Superior temporal gyrus (tissue), 1 donor: ENCODE data around the gene SPTBN4.
"Not testable (repeated sequence)": the region's sequence is repeated elsewhere in the genome, so short reads cannot be mapped to it uniquely, and the experiment has no call there.

ENCODE experiments used
- DNase-seq: peaks from one replicate; pipeline ENCODE4 v3.0.0-alpha.2; 2016; ENCODE audit errors: extremely low spot score

SPTBN4 gene

DNA sequence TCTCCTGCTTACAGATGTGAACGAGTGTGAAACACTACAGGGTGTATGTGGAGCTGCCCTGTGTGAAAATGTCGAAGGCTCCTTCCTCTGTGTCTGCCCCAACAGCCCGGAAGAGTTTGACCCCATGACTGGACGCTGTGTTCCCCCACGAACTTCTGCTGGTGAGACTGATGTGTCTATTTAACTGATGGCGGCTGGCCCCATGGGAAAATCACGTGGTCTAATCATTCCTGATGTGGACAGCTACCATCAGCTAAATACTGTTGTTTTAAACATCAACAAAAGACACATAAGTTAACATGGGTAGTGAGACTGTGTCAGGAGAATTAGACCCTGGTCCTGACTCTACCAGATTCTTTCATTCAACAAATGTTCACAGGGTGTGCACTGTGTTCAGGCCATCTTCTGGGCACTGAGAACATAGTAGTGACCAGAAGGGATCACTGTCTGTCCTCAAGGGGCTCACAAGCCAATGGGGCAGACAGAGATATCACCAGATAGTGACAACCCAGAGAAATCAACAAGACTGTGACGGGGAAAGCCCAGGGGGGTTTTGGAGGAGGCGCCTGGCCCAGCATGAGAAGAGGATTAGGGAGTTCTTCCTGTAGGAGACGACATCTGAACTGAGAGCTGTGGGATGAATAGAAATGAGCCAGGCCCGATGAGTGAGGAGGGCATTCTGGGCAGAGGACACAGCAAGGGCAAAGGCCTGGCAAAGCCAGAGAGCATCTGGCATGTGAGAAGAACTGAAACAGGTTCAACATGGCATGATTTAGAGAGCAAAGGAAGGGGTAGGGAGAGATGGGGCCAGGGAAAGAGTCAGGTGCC, 152.7 kb downstream of the SPTBN4 start:
- no peak for DNase-seq

DNA sequence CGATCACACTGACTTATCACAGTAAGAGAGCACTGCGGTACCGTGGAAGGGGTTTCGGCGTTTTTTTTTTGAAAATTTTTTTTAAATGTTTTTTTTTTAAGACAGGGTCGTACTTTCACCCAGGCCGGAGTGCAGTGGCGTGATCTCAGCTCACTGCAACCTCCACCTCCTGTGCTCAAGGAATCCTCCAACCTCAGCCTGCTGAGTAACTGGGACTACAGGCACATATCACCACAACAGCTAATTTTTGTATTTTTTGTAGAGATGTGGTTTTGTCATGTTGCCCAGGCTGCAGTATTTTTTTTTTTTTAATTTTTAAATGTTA, 153.3 kb downstream of the SPTBN4 start:
- DNase-seq: no peak

DNA sequence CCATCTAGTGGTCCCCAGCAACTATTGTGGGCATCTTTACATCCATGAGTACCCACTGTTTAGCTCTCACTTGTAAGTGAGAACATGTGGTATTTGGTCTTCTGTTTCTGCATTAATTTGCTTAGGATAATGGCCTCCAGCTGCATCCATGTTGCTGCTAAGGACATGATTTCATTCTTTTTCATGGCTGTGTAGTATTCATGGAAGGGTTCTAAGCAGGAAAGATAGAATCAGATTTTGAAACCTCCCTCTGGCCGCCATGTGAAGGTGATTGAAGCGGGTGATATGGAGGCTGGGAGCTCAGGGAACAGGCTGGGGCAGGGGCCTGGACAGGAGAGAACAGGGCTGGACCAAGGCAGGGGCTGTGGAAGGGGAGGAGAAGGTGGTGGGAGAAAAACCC, 154.5 kb downstream of the SPTBN4 start:
- DNase-seq: no peak

DNA sequence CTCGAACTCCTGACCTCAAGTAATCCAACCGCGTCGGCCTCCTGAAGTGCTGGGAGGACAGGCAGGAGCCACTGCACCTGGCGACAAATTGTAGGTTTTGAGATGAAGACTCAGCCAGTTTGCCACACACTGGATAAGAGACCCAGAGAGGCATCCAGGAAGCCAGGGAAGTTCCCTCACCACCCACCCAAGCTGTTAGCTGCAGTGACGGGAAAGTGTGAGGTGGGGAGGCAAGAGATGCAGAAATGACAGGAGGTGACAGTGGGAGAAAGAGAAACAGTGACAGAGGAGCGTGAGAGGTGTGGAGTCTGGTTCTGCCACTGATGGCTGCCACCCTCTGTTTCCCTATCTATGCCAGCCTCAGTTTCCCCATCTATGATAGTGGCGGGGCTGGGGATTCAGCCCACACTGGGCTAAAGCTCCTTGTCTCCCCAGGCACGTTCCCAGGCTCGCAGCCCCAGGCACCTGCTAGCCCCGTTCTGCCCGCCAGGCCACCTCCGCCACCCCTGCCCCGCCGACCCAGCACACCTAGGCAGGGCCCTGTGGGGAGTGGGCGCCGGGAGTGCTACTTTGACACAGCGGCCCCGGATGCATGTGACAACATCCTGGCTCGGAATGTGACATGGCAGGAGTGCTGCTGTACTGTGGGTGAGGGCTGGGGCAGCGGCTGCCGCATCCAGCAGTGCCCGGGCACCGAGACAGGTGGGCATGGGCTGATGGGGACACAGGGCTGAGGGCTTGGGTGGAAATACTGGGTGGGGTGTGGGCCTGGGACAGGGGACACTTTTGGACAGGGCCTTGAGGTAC, 155.4 kb downstream of the SPTBN4 start:
- no peak for DNase-seq

DNA sequence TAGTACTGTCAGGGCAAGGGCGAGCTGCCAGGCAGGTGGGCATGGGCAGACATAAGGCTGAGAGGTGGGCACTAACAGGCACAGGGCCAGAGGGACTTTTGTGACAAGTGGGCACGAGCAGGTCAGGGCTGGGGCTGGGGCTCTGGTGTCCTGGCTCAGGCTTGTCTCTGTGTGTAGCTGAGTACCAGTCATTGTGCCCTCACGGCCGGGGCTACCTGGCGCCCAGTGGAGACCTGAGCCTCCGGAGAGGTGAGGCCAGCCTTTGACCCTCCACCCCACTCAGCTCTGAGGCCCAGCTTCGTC, 155.9 kb downstream of the SPTBN4 start:
- DNase-seq: no peak

DNA sequence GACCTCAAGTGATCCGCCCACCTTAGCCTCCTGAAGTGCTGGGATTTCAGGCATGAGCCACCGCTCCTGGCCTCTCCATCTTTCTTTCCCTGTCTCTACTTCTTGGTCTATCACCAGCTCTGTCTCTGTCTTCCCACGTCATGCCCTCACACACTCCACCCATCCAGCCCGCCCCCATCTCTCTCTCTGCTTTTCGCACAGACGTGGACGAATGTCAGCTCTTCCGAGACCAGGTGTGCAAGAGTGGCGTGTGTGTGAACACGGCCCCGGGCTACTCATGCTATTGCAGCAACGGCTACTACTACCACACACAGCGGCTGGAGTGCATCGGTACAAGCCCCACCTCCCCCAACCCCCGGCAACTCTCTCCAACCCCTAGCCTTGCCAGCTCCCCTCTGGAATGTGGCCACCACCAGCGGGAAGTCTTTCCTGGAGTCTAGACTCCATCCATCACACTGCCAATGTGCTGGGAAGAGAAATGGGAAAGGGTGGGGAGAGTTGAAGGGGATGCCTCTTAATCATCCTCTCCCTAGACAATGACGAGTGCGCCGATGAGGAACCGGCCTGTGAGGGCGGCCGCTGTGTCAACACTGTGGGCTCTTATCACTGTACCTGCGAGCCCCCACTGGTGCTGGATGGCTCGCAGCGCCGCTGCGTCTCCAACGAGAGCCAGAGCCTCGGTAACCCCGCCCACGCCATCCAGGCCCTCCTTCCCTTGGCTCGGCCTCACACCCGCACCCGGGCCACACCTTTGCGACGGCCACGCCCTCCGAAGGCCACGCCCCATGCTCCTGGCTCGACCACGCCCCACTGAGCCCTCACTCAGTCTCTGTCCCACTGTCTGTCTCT, 156.8 kb downstream of the SPTBN4 start:
- DNase-seq: no peak

DNA sequence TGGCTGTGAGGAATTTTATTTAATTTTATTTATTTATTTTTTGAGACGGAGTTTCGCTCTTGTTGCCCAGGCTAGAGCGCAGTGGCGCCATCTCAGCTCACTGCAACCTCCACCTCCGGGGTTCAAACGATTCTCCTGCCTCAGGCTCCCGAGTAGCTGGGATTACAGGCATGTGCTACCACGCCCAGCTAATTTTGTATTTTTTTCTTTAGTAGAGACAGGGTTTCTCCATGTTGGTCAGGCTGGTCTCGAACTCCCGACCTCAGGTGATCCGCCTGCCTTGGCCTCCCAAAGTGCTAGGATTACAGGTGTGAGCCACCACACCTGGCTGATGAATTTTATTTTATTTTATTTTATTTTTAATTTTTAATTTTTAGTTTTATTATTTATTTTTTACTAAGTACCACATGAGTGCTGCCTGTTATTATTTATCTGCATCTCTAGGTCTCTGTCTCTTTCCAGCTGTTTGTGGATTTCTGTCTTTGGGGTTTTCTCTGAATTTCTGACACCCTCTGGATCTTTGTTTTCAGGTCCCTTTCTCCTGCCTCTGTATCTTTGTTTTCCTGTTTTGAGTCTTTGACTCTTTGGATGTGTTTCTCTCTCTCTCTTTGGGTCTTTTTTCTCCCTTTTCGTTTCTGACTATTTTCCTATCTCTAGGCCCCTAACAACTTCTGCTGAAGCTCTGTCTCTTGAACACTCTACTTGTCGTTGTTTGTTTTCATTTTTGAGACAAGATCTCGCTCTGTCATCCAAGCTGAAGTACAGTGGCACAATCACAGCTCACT, 157.8 kb downstream of the SPTBN4 start:
- not testable (repeated sequence) for DNase-seq

DNA sequence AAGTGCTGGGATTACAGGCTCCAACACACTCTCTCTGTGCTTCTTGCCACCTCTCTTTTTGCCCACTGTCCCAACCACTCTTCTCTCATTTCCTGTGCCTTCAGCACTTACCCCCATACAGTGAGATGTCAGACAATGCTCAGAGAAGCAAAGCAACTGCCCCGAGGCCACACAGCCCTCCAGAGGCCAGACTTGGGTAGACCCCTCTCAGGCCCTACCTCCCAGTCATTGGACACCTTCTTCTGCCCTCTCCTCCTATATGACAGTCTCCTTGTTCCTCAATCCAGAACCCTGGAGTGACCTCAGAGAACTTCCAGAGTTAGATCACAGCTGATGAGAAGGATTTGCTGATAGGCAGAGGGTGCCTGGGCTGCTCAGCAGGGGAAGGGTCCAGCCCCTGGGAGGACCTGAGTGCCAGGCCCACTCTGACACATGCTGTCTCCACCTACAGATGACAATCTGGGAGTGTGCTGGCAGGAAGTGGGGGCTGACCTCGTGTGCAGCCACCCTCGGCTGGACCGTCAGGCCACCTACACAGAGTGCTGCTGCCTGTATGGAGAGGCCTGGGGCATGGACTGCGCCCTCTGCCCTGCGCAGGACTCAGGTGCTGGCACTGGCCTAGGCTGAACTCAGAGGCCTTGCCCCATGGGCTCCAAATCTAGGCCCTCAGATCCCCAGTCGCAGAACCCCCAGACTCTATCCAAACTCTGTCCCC, 158.8 kb downstream of the SPTBN4 start:
- no peak for DNase-seq
